ENCODE measurements around the gene TACC2.

GRCh38 chr10:122210481-122211265 is 221.7 kb downstream of the TACC2 start:
- TF ChIP-seq EZH2 (IDR thresholded peaks at IDR 0.05; ENCODE audit: borderline replicate concordance, low read depth, low read length, severe bottlenecking) = no peak
- TF ChIP-seq, protein P1, sequence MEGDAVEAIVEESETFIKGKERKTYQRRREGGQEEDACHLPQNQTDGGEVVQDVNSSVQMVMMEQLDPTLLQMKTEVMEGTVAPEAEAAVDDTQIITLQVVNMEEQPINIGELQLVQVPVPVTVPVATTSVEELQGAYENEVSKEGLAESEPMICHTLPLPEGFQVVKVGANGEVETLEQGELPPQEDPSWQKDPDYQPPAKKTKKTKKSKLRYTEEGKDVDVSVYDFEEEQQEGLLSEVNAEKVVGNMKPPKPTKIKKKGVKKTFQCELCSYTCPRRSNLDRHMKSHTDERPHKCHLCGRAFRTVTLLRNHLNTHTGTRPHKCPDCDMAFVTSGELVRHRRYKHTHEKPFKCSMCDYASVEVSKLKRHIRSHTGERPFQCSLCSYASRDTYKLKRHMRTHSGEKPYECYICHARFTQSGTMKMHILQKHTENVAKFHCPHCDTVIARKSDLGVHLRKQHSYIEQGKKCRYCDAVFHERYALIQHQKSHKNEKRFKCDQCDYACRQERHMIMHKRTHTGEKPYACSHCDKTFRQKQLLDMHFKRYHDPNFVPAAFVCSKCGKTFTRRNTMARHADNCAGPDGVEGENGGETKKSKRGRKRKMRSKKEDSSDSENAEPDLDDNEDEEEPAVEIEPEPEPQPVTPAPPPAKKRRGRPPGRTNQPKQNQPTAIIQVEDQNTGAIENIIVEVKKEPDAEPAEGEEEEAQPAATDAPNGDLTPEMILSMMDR (IDR thresholded peaks at IDR 0.05; ENCODE audit: borderline replicate concordance, extremely low read depth, low read length, poor library complexity, severe bottlenecking) = no peak

Data from DND-41 (cell line).